ENCODE data around the gene CPN1.

CPN1 gene

GRCh38 chr10:100025576-100025975 lies 56.1 kb downstream of the CPN1 start:
- TF ChIP-seq, protein P1, sequence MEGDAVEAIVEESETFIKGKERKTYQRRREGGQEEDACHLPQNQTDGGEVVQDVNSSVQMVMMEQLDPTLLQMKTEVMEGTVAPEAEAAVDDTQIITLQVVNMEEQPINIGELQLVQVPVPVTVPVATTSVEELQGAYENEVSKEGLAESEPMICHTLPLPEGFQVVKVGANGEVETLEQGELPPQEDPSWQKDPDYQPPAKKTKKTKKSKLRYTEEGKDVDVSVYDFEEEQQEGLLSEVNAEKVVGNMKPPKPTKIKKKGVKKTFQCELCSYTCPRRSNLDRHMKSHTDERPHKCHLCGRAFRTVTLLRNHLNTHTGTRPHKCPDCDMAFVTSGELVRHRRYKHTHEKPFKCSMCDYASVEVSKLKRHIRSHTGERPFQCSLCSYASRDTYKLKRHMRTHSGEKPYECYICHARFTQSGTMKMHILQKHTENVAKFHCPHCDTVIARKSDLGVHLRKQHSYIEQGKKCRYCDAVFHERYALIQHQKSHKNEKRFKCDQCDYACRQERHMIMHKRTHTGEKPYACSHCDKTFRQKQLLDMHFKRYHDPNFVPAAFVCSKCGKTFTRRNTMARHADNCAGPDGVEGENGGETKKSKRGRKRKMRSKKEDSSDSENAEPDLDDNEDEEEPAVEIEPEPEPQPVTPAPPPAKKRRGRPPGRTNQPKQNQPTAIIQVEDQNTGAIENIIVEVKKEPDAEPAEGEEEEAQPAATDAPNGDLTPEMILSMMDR (IDR thresholded peaks at IDR 0.05; ENCODE audit: control insufficient read depth, extremely low read depth, insufficient read depth): no peak
- no peak for DNase-seq (ENCODE audit: low read depth)
- H3K4me3 ChIP-seq (ENCODE audit: low read depth, low read length): no peak overlapping the region

GRCh38 chr10:100024748-100025147 lies 56.9 kb downstream of the CPN1 start:
- no peak overlapping the region for H3K4me3 ChIP-seq (ENCODE audit: low read depth, low read length)
- DNase-seq (ENCODE audit: low read depth): no peak
- TF ChIP-seq, protein P1 (IDR thresholded peaks at IDR 0.05; ENCODE audit: control insufficient read depth, extremely low read depth, insufficient read depth): no peak

GRCh38 chr10:100022403-100022802 lies 59.3 kb downstream of the CPN1 start:
- no peak for DNase-seq (ENCODE audit: low read depth)
- TF ChIP-seq, protein P1 (IDR thresholded peaks at IDR 0.05; ENCODE audit: control insufficient read depth, extremely low read depth, insufficient read depth): no peak

DNA sequence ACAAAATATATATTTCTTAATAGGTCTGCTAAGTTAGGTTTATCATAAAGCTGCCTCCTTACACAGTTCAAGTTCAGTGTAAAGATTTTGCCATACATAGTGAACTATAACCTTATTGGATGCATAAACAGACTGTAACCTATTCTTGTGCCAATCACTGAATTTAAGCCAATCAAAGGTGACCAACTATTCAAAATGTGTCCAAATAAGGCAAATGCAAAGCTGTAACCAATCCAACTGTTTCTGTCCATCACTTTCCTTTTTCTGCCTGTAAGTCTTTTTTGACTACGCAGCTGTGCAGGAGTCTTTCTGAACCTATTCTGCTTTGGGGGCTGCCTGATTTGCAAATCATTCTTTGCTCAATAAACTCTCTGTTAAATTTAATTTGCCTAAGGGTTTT lies 60.3 kb downstream of the CPN1 start:
- TF ChIP-seq, protein P1 (IDR thresholded peaks at IDR 0.05; ENCODE audit: control insufficient read depth, extremely low read depth, insufficient read depth): no peak
- DNase-seq (ENCODE audit: low read depth): no peak
- no peak overlapping the region for H3K4me3 ChIP-seq (ENCODE audit: low read depth, low read length)

More at GRCh38 chr10:100022403-100022802, 59.3 kb downstream of the CPN1 start:
- H3K4me3 ChIP-seq (ENCODE audit: low read depth, low read length): no peak overlapping the region

GRCh38 chr10:100020886-100021253 lies 60.8 kb downstream of the CPN1 start:
- no peak for DNase-seq (ENCODE audit: low read depth)
- no peak overlapping the region for H3K4me3 ChIP-seq (ENCODE audit: low read depth, low read length)
- TF ChIP-seq, protein P1 (IDR thresholded peaks at IDR 0.05; ENCODE audit: control insufficient read depth, extremely low read depth, insufficient read depth): no peak

GRCh38 chr10:100020142-100020885 lies 61.4 kb downstream of the CPN1 start:
- no peak overlapping the region for H3K4me3 ChIP-seq (ENCODE audit: low read depth, low read length)
- TF ChIP-seq, protein P1 (IDR thresholded peaks at IDR 0.05; ENCODE audit: control insufficient read depth, extremely low read depth, insufficient read depth): no peak
- no peak for DNase-seq (ENCODE audit: low read depth)

DNA sequence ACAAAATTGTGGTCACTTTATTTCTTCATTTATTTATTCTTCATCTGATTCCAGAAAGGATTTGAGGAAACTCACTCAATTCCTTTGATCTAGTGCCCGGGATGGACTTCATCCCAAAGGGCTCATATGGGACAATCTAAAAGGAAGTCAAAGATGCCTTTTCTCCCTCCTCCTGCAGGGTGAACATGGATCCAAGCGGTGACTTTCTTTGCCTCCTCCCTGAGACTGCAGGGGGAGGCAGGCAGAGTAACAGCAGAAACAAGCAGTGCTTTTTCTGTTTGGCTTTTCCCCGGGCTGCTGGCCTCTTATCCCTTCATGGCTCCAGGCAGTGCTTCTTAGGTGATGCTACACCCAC lies 61.9 kb downstream of the CPN1 start:
- TF ChIP-seq, protein P1 (IDR thresholded peaks at IDR 0.05; ENCODE audit: control insufficient read depth, extremely low read depth, insufficient read depth): no peak
- no peak for DNase-seq (ENCODE audit: low read depth)
- H3K4me3 ChIP-seq (ENCODE audit: low read depth, low read length): no peak overlapping the region

Measured in LNCaP clone FGC (cell line).